NCI-H524 (cell line): ENCODE results near the gene ACAA2.
"Not testable (repeated sequence)": the region's sequence is repeated elsewhere in the genome, so short reads cannot be mapped to it uniquely, and the experiment has no call there.

Source experiments
- DNase-seq, 2 experiments: peaks; one replicate each; lab custom pipeline; 2025; lab: John Stamatoyannopoulos, UW

The ACAA2 gene

GRCh38 chr18:49811151-49811938, 2.0 kb downstream of the ACAA2 start:
- DNase-seq: no peak

GRCh38 chr18:49808553-49809191, 4.7 kb downstream of the ACAA2 start:
- not testable (repeated sequence) for DNase-seq

GRCh38 chr18:49804096-49804495, 9.2 kb downstream of the ACAA2 start:
- no peak for DNase-seq

- no peak for DNase-seq
These were observed 10.7 kb downstream of the ACAA2 start for GRCh38 chr18:49802623-49803022.

- not testable (repeated sequence) for DNase-seq
These were observed 12.8 kb downstream of the ACAA2 start for GRCh38 chr18:49800491-49800890.

GRCh38 chr18:49799806-49800205, 13.5 kb downstream of the ACAA2 start:
- not testable (repeated sequence) for DNase-seq

GRCh38 chr18:49798001-49798400, 15.3 kb downstream of the ACAA2 start:
- no peak for DNase-seq

GRCh38 chr18:49795612-49796552, 17.5 kb downstream of the ACAA2 start:
- DNase-seq: no peak

- DNase-seq: no peak
These were observed 18.6 kb downstream of the ACAA2 start for GRCh38 chr18:49794743-49795142.

- DNase-seq: not testable (repeated sequence)
These were observed 23.7 kb downstream of the ACAA2 start for GRCh38 chr18:49789560-49790134.

GRCh38 chr18:49788327-49788898, 24.9 kb downstream of the ACAA2 start:
- no peak for DNase-seq

- DNase-seq: no peak
These were observed 27.2 kb downstream of the ACAA2 start for GRCh38 chr18:49786019-49786720.

GRCh38 chr18:49784427-49785185, 28.7 kb downstream of the ACAA2 start:
- DNase-seq: no peak

GRCh38 chr18:49783631-49784030, 29.7 kb downstream of the ACAA2 start:
- DNase-seq: not testable (repeated sequence)

GRCh38 chr18:49778826-49779465, 34.4 kb downstream of the ACAA2 start:
- peak; percentile 9 to 51 for DNase-seq

- no peak for DNase-seq
These were observed 44.1 kb downstream of the ACAA2 start for GRCh38 chr18:49769047-49769728.

GRCh38 chr18:49768051-49768391, 45.3 kb downstream of the ACAA2 start:
- DNase-seq: peak; percentile 37 to 70

GRCh38 chr18:49767111-49768050, 46.0 kb downstream of the ACAA2 start:
- peak in 1 of 2 experiments; percentile 21 for DNase-seq
